ENCODE data around the gene RNF213.

The RNF213 gene

DNA sequence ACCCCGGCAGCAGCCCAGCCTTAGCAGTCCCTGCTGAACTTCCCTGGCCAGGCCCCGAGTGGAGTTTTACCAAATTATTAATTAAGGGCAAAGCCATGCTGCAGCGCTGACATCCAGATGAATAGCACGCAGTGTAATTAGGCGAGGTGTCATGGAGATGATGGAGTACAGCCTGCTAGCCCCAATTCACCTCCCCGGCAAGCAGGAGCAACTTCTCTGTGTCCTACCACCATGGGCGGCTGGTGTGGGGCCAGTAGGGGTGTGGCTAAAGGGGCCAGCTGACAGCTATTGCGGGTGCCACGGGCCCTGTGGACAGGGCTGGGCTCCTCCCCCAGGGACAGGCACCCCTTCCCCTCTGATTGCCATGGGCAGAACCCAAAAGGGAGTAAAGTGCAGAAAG is 178.8 kb downstream of the RNF213 start:
- no peak for FAIRE-seq

DNA sequence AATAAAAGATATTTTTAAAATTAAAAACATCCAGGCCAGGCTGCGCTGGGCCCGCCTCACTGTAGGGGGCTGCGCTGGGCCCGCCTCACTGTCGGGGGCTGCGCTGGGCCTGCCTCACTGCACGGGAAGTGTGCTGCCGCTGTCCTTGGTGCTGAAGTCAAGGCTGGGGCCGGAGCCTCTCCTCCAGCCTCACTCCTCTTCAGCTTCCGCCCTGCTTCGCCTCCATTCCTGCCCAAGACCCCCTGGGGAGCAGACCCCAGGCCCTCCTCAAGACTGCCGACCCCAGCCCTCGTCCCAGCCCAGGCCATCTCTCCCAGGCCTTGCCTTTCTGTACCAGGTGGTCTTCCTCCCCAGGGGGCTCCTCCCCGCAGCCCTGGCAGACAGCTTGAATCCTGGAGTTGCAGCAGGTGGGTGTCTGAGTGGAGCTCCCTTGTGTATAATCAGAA is 180.5 kb downstream of the RNF213 start:
- no peak for FAIRE-seq

DNA sequence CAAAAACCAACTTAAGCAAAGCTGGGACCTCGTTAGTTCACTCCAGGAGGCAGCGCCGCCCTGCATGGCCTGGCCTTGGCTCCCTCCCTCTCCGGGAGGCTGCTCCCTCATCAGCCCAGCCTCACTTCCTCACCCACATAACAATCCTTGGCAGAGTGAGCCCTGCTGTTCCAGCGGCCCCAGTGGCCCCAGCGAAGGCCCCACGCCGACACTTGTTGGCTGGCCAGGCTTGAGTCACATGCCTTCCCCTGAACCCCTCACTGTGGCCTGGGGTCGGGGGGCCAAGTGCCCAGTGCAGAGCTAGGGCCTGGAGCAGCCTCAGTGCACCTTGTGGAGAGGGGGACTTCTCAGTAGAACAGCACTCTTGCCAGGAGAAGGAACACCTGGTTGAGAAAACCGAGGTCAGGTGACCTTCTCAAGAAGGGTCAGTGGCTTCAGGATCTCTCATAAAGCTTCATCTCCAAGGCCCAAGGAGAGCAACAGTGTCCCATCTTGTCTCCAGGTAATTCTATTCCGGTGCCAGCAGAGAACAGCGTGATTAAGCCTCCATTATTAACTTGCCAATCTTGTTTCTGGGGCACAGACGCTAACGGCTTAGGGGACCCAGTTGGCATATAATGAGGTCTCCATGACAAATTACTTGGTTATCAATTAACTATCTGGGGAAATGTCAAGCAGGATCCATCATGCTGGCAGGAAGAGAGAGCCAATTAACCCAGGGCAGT is 181.1 kb downstream of the RNF213 start:
- FAIRE-seq, result no peak

DNA sequence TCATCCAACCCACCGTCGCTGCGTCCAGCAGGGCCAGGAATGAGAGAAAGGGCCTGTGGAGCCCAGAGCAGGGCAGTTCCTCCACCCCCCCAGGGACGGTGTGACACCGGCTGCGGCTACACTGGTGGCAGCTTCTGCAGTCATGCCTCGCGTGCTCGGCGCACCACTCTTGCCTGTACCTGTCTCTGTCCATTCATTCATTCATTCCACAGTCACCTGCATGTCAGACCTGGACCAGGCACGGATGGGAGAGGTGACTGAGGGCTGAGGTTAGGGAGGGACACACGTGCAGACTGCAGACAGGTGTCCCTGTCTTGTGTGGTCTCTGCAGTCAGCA is 181.6 kb downstream of the RNF213 start:
- FAIRE-seq, result no peak

DNA sequence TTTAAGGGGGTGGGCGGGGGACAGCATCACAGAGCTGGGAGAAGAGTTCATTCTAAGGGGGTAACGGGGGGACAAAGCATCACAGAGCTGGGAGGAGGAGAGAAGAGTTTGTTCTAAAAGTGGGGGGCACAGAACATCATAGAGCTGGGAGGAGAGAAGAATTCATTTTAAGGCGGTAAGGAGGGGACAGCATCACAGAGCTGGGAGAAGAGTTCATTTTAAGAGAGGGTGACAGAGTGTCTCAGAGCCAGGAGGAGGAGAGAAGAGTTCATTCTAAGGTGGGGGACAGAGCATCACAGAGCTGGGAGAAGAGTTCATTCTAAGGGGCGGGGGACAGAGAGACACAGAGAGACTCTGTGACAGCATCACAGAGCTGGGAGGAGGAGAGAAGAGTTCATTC is 182.1 kb downstream of the RNF213 start:
- FAIRE-seq, result no peak

DNA sequence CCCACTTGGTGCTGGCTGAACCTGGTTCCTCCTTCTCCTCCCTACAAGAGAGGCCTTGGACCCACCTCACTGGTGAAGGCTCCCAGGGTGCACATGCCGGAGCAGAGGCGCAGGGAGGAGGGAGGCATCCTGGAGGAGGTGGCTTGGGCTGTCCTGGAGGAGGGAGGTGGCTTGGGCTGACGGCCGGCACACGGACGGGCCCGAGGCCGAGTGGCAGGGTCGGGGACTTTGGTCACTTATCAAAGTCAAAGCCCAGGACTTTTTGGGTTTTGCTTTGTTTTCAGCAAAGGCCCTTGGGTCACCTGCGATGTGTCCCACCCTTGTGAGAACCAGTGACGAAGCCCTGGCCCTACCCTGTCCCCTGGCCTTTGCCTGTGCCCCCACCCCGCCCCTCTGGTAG is 182.8 kb downstream of the RNF213 start:
- no peak for FAIRE-seq

DNA sequence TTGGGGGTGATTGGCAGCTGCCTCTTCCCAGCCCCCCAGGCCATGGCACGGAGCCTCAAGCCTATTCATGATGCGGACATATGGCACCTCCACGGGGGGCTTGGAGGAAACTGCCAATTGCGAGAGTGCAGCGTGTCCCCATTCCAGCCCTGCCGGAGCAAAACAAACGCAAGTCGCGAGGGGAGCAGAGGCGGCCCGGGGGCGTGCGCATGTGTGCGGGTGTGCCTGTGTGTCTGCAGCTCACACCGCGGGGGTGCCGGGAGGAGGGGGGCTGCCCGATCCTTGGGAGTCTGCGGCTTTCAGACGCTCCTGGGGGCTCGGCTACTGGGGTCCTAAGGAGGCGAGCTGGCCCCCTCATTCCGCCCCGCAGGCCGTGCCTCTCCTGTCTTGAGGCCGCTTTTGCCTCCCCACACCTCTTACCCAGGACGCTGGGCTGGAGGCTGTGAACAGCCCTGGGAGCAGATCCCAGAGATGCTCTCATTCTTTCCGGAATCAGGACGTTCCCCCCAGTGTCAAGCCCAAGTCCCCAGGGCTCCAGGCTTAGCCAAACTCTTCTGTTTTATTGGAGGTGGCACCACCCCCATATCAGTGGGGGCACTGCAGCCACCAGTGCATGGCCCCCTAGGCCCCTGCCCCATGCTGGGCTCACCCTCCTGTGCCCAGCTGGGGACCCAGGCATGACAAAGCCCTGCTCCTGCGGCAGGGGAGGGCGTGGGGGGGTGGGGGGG is 183.4 kb downstream of the RNF213 start:
- FAIRE-seq, result no peak

DNA sequence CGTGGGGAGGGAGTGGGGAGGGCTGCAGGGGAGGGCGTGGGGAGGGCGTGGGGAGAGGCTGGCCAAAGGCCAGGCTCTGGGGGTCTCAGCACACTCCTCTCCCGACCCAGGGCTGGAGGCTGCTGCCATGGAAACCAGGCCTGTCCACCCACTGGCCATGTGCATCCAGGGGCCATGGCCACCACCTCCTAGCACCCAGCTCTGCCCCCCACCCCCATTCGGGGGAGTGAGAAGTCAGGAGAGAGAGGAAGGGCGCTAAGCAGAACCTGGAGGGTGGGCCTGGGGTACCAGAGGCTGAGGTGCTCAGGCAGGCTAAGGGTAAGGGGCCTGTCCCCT is 184.0 kb downstream of the RNF213 start:
- no peak for FAIRE-seq

DNA sequence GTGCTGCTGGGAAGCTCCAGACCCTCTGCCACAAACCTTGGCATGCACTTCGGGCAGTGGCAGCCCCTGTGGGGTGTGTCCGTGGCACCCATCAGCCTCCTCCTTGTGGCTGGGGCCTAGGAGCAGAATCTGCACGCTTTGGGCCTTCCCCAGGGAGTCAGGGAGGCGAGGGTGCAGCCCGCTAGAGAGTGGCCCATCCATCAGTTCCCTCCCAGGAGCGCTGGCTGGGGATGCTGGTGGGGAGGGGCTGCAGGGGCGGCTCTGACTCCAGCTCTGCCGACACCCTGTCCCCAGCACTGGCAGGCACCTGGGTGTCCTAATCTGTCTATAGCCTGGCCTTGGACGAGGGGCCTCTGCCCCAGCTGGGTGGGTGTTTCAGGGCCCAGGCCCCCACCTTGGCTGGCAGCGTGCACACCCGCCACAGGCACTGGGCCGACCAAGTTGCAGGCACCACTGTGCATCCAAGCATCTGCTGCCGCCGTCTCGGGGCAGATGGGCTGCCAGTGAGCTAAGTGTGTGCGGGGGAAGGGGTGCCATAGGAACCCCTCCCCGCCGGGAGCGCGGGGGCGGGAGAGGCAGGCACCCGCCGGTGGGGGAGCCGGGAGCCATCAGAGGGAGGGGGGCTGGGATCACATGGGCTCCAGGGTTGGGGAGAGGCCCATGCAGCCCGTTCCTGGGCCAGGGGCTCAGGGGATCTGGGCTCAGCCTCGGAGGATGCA is 184.5 kb downstream of the RNF213 start:
- FAIRE-seq, result no peak

DNA sequence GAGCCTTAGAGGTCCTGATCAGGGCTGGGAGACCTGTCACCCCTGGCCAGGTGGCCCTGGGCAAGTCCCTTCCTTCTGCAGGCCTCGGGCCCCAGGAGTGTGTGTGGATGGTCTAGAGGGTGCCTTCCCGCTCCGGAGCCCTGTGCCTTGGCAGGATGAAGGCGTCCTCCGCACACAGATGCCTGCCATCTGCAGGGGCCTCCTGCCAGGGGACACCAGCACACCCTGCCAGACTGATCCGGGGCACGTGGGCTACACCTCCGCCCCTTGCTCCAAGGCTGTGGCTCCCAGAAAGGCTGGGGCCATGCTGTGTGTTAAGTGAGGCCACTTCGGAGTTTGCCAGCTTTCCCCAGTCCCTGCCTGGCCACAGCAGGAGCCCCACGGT is 185.1 kb downstream of the RNF213 start:
- FAIRE-seq, result no peak

DNA sequence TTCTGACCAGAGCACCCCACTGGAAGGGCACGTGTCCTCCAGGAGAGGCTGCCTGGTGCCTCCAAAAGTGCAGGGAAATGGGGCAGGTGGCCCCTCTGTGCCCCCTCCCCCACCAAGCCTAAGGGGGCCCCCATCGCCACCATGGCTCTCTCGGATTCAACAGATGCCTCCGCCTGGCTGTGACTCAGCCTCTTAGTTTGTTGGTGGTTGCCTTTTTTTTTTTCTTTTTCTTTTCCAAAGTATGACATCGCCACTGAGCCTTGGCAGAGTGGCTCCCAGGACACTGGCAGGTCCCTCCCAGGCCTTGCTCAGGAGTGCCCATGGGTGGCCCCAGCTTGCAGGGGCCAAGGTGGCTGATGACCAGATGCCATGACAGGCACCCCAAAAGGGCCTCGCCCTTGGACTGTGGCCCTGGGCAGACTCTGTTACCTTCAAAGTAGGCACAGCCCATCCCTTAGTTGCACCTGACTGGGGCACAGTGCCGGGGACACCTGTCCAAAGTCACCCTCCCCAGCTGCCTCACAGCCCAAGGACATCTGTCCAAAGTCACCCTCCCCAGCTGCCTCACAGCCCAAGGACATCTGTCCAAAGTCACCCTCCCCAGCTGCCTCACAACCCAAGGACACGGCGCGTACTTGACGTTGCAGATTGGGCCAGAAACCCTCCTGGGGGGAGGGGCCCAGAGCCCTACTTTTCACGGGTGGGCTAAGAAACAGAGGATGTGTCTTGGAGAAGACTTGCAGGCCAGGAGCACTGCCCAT is 186.2 kb downstream of the RNF213 start:
- FAIRE-seq, result no peak

DNA sequence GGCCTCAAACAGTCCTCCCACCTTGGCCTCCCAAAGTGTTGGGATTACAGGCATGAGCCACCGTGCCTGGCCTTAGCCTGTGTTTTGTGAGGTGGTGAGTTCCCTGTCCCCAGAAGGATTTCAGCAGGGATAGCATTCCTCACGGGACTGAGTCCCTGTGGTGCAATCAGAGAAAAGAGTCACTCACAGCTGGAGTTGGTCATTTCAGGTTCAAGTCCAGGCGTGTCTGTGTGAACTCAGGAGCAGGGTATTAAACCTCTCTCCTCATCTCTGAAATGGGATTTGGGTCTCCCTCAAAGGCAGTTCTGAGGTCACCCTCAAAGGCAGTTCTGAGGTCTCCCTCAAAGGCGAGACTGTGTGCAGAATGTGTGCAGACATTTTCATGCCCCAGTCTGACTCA is 187.1 kb downstream of the RNF213 start:
- FAIRE-seq, result no peak

Measured in G401.6 (cell line).